GM21717 (cell line): ENCODE data around the gene OPN1SW.

Experiments used
- ATAC-seq: cut with Tn5 transposase; IDR thresholded peaks from one replicate; pipeline ENCODE4 v1.9.1; 2021; ENCODE audit warnings: mild to moderate bottlenecking, moderate library complexity; ENCODE audit not compliant: unreplicated experiment

OPN1SW gene

DNA sequence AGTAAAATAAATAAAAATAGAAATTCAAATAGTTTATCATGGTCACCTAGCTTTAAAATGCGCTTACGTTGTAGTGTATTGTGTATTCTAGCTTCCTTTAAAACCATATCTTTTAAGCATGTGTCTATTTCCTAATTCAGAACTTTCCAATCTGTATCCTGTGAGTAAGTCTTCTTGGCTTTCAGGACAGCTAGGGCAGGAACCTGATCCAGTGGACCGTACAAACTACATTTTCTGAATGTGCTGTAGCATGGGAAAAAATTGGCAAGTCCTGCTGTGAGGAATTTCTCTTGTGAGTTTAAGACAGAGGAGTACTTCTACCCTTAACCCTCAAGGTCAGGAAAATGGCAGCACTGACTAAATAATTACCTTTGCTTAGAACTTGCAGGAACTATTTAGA, 12.1 kb downstream of the OPN1SW start:
- no peak for ATAC-seq

DNA sequence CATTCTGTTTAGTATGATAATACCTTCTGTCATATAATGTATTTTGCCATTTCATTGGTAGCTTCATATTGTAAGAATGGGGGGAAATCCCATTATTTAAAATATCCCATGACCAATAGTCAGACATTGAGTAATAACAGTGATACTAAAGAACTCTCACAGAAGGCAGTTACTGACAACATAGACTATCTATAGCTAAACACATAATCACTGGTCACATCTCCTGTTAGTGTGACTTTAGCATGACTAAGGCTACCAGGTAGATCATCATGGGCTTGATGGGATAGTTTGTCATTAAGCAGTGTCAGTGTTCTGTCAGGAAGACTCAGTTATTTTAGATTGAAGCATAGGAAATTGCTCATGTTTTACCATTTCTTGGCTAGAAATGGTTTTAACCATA, 16.4 kb downstream of the OPN1SW start:
- ATAC-seq: no peak

DNA sequence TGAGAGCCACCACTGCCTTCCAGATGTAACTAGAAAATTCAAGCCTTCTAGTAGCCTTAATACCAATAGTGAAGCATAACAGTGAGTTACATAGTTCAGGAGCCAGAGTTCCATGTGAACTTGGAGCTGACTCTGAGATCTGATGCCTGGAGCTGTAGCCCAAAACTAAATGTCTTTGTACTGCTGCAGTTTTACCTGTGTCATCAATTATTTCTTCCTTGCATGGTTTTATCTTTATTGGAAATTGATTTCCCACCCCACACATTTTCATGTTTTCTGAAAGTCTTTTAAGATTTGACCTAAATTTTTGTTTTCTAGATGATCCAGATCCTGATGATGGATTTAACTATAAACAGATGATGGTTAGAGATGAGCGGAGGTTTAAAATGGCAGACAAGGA, 17.0 kb downstream of the OPN1SW start:
- no peak for ATAC-seq

DNA sequence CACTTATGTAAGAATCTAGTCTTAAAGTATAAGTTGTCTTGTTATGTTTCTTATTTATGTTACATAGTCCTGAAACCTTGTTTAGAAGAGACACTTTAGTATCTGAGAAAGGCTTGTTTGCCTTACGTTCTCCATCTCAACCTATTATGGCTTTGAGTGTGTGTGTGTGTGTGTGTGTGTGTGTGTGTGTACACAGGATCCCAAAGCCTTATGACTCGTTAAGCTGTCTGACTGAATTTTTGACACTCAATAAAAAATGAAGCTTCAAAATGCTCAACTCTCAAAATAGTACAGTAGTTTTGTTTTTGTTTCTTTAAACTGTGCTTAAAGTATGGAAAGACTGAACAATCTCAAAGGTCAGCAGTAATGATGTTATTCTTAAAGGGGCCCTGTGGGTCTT, 18.4 kb downstream of the OPN1SW start:
- no peak for ATAC-seq

DNA sequence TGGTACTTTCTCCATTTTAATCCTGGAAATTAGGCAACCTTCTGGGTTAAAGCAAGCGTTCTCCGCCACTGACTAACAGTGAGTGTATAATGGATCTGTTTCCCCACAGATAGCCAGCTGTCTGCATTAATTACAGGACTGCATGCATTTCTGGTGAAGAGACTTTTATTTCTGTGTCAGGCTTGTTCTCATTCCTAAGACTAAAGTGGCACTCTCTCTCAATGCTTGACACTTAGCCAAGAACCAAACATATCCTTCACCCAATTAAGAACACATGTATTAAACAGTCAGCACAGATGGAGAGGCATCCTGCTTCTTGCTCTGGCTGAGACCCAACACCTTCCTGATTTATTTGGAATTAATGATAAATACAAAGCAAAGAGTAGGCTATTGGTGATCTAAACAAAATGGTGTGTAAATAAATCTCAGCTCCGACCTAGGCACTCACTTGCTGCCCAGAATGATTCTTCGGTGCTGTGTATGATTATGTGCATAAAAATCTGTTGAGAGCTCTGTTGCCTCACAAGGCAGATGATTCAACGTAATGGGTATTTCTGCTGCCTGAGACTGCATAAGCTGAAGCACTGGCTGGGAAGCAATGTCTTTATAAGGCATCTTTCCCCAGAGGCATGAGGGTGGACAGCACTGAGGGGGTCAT, 19.6 kb downstream of the OPN1SW start:
- no peak for ATAC-seq

- ATAC-seq: no peak
Observed at GRCh38 chr7:128755075-128755818, 20.3 kb downstream of the OPN1SW start.

GRCh38 chr7:128752251-128752650, 23.3 kb downstream of the OPN1SW start:
- ATAC-seq: no peak

- ATAC-seq: no peak
Observed at GRCh38 chr7:128747327-128748079, 28.1 kb downstream of the OPN1SW start.

GRCh38 chr7:128745706-128746105, 29.9 kb downstream of the OPN1SW start:
- ATAC-seq: no peak

DNA sequence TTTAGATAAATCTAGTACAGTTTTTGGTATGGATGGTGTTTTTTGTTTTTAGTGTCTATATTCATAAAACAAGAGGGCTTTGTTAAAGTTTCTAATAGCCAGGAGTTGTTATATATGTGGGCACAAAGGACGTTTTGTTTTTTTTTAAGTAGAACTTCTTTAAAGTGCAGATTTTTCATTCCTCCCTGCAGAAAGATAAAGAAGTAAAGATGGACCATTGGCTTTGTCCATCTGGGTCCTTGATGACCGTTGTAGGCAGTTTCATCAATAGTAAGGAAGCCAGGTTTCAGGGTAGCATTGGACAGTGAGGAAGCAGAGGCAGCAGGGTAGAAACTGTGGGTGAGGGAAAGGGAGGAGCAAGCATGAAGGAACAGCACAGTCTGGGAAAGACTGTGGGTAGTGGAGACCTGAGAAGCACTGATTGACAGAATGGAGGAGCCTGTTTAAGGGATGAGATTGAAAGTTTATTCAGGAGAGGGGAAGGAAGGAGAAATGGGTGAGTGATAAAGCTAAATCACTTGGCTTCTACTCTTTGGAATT, 31.2 kb downstream of the OPN1SW start:
- no peak for ATAC-seq

DNA sequence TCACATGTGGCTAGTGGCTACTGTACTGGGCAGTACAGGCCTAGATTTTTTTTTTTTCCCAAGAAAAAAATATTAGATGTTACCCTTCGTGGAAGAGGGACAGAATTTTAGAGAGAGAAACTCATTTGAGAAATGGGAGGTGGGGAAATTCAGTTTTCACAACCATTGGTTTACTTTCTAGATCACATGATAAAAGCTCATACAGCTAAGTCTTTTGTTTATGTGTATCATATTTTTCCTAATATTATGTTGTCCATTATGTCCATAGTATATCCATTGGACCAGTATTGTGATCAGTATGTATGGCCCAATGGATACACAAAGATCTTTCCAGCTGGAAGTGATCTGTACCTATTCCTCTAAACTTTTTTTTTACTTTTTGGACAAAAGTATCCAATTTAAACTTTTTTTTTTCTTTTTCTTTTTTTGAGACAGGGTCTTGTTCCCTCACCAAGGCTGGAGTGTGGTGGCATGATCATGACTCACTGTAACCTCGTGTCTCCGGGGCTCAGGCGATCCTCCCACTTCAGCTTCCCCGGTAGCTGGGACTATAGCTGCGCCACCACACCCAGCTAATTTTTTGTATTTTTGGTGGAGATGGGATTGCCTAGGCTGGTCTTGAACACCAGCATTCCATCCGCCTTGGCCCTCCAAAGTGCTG, 32.4 kb downstream of the OPN1SW start:
- ATAC-seq: no peak

DNA sequence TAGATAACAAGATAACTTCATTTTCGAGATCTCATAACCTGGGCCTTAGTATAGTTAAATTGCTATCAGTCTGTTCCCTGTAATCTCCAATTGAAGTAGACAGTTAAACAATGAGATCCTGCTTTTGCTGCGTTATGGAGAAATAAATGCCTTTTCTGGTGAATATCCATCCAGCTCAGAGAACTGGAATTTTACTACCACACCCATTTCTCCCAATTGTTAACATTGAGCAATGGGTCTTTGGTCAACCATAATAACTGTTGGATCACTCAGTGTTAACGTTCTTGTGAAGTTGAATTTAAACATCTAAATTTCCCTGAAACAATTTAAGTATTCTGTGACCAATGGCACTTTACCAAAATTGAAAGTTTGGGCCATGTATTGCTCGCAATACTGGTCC, 33.4 kb downstream of the OPN1SW start:
- no peak for ATAC-seq

GRCh38 chr7:128741491-128741890, 34.1 kb downstream of the OPN1SW start:
- ATAC-seq: no peak

GRCh38 chr7:128740996-128741395, 34.6 kb downstream of the OPN1SW start:
- ATAC-seq: no peak

GRCh38 chr7:128739990-128740682, 35.5 kb downstream of the OPN1SW start:
- no peak for ATAC-seq

DNA sequence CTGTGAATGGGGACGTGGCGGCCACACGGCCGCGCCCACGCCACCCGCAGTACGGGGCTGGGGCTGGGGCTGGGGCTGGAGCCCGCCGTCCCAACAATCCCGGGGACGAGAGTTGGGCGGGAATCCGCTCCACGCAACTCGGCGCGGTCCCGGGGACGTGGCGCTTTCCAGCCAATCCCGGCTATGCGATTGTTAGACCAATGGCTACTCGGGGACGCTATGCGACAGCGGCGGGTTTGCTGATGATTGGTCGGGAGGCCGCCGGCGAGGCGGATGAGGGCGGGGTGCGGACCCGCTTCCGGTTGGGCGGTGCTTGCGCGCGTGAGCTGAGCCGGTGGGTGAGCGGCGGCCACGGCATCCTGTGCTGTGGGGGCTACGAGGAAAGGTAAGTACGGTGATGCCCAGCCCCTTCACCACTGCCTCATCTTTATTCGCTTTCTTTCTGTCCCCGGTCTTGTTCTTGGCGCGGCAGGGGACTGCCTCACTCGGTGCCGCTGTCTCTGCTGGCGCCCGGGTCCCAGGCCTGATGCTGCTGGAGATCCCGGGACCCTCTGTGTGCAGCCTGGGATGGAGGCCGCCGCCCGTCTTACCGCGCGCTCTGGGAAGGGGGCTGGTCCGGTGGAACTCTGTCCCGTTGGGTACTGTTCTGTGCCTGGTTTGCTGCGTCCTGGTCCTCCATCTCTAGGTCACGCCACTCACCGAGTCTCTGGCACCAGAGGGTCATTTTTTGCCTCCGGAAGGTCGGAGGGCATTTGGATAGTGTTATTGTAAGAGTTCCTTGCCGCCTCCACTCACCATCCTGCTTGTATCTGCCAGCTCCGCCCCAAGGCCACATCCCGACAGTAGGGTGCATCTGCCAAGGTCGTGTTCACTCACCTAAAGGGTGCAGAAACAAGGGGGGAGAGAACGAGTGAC, 36.3 kb downstream of the OPN1SW start, which contains the start of gene CALU:
CALU (plus strand) TSS at position 312 of the 915 bp plus-strand sequence. CDS start 9,225 bp downstream, outside the sequence.
- peak; percentile 97 for ATAC-seq

DNA sequence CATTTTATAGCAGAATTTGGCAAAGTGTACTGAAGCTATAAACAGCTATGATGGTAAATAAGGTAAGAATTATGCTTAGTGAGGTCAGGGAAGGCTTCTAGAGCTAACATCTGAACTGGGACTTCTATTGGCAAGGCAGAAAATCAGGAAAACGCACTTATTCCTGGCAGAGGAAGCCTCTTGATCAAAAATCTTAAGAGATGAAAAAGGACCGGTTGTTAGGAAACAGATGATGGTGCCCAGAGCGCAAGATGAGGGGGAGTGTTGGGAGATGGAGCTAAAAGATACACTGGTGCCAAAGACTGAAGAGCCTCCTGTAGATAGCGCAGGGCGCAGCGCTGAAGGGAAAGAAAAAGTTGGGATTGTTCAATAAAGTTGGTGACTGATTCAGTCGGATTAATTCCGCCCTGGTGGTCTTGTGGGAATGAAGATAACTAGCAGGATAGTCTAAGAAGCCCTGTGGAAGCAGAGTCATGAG, 37.0 kb downstream of the OPN1SW start:
- ATAC-seq: peak; percentile 5

DNA sequence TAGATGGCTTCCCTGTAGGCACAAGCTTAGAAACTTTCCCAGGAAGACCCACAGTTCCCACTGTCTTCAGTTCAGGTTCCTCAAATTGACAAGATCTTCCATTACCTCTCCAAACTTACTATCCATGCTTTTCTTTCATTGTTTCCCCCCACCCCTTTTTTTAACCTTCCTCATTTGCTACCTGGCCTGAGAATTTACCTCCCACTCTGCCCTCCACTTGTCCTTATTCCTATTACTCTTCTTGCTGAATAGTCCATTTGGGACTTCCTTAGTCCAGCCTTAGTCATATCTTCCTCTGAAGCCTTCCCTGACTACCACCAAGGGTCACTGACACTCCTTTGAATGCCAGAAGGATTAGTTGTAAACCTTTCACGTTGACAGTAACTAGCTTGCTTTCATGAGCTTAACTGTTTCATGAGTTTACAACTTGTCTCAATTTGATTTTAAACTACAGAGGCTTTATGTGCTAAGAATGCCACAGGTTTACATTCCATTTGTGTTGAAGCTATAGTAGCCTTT, 37.7 kb downstream of the OPN1SW start:
- no peak for ATAC-seq

GRCh38 chr7:128737441-128737840, 38.2 kb downstream of the OPN1SW start:
- ATAC-seq: no peak
